ENCODE results near the gene FGF14.

Gene FGF14

GRCh38 chr13:102237230-102237629, 164.6 kb downstream of the FGF14 start:
- DNase-seq: no peak

DNA sequence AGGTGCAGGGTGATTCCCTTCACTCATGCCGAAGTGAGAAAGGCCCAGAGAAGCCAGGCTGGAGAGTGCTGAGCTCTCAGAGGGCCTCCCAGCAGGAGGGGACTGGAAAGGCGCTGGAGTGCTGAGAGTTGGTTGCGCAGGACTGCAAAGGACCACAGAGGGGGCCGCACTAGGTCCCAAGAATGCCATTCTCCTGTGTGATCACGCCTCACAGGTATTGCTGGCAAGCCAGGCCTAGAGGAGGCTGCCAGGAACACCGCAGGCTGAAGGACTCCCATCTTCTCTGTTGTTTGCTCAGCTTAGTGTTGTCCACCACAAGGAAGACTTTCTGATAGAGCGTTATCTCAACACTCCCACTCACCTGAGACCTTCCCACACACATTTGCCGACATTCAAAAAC, 165.0 kb downstream of the FGF14 start:
- no peak for DNase-seq

DNA sequence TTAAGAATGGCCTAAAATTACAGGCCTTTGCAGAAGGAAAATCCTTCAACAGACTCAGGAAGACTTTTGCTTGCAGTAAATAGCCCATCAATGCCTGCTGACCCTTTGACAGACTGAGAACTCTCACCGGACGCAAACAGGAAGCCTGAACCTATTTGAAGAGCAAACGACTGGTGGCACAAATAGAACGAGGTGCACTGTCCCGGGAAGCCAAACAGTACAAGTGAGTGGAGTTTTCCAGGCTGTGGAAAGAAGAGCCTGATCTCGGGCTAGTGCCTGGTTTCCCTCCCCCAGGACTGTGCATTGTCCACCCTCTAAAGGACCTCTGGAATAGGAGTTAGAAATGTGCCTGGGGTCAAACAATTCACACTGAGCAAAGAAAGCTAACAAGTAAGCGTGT, 165.5 kb downstream of the FGF14 start:
- DNase-seq: no peak

- no peak for DNase-seq
Measured at GRCh38 chr13:102235689-102236088, 166.2 kb downstream of the FGF14 start.

GRCh38 chr13:102234618-102235017, 167.2 kb downstream of the FGF14 start:
- DNase-seq: no peak

DNA sequence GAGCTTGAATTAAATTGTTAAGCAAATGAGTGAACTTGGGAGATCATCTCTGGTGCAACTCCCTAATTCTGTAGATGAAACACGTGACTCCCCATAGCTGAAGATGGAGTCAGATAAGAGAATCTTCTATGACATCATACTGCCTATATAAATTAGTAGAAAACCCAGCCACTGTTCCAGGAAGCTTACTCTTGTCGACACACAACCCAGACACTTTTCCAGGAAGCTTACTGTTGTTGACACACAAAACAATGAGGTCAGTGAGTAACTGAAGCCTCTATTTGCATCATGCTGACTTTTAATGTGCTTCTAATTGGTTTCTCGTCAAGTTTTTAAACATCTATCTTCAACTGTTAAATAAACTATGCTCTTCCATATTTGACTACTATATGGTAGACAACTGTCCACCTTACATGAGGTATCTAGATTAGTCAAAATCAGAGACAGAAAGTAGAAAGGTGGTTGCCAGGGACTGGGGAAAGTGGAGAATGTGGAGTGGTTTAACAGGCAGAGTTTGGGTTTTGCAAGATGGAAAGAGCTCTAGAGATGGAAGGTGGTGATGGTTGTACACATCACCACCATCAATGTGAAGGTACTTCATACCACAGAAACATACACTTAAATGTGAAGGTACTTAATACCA, 168.2 kb downstream of the FGF14 start:
- no peak for DNase-seq

- no peak for DNase-seq
Measured at GRCh38 chr13:102231479-102231878, 170.4 kb downstream of the FGF14 start.

DNA sequence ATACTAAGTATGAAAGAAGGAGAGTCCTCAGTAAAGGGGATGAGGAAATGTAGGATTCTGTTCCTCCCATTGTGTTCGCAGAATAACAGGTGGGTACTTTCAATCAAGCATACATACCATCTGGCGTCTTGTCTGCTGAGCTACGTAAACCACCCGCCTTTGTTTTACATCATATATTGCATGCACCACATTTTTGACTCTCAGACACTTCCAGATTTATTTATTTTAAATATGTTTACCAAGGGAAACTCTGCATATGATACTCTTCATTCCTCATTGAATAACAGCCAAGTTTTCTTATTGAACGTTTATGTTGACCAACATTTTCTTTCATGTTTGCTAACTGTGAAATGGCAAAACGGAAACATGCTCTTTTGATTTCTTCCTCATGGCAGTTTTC, 174.1 kb downstream of the FGF14 start:
- DNase-seq: no peak

GRCh38 chr13:102226591-102226990, 175.3 kb downstream of the FGF14 start:
- DNase-seq: no peak

DNA sequence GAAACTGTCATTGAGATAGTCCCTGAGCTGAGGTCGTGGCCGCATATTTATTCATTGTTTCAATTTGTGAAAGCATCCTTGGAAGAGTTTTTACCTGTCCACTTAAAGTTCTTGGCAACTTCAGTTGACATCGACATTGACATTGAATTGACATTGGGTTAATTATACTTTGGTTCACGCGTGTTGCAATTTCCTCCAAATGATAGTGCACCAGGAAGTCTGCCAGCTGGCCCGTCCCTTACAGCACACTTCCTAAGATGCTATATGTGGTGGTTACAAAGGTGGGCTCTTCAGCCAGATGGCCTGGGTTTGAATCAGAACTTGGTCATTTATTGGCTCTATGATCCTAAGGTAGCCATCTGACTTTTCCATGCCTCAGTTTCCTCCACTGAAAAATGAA, 176.0 kb downstream of the FGF14 start:
- no peak for DNase-seq

- no peak for DNase-seq
Measured at GRCh38 chr13:102220681-102221228, 181.1 kb downstream of the FGF14 start.

DNA sequence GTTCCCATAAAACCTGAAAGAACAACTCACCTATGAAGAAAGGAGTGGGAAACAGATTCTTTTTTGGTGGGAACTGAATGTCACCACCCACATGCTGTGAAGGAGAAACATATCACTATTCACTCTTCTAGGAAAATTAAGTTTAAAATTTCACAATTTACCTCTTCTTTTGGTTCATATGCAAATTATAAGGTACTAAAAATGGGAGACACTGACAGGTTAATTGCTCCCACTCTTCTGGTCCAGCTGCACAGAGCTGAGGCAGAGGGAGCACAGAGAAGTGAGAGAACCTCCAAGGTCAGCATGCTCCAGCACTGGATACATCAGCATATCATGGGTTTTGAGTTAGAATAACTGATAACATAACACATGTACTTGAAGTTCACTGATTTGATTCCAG, 186.9 kb downstream of the FGF14 start:
- DNase-seq: no peak

- no peak for DNase-seq
Measured at GRCh38 chr13:102212729-102213128, 189.1 kb downstream of the FGF14 start.

GRCh38 chr13:102208347-102208746, 193.5 kb downstream of the FGF14 start:
- DNase-seq: no peak

DNA sequence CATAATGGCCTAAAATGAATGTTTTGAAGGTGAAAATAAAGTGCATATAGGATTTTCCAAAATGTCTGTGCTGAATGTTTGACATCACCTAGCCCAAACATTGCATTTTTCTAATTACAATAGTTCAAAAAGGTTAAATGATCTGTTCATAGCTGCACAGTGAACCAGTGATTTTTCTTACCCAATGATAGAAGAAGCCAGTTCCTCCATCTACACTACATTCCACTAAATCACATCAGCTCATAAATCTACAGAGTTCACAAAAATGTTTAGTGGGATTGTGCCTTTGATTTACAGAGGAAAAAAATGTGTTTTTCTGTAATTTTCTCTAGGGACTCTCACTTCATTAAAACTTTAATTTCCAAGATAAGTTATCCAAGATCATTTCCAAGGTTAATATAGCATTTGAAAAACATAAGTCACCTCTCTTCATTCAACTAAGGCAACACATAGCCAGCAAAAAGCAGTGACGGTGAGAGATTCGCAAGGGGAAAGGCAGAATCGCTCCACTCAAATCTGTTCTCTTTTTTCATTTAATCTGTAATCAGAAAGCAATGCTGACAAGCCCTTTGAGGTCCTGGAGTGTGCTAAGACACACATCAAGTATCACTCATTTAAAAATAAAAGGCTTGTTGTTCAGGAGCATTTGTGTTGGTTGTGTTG, 194.0 kb downstream of the FGF14 start:
- DNase-seq: no peak

DNA sequence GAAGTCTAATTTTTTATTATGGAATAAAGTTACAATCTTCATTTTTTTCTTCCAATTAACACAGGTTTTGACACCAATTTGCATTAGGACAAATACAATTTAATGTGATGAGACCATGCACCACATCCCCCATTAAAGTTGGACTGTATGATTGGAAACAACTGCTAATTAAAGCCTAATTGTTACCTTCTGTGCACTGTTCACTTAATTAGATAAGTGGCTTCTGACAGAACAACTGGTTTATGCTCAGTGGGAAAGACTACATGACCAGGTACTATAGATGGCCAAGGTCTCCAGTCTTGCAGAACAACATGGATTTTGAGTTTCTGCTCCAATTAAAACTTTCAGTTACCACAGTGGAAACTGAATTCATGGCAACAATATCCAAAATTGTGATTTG, 198.1 kb downstream of the FGF14 start:
- no peak for DNase-seq

DNA sequence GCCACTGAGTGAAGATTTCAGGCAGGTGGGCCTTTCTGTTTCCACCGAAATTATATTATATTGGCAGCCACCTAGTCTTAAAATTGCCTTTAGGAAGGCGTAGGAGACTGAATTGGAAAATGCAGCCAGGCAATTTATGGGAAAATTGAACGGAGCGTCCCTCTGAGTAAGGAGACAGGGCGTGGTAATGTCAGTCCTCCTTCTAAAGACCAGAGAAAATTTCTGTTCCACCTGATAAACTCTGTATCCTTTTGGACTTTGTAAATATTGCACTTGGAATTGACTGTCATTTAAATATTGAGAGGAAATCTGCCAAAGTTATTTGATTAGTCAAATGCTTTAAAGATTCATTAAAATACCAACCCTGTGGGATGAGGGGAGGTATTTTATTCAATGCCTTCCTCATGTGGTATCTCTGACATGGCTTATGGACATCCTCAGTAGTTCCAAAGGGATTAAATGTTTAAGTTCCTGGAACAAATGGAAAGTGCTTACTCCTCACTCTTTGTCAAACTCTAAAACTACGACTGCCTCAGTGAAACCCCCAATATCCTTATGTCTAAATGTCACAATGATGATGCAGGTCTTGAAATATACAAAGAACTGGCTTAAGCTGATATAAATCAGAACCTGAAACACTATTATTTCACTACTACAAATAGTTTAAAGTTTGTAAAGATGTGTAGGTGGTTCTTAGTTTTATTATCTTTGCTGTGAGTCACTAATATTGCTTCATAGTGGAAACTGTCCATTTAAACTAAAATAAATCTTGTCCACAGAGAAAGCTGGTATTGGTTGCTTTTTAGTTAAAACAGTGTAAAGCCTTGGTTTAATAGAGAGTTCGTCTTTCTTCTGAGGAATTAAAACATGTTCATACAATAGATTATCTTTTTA, 203.2 kb downstream of the FGF14 start:
- no peak for DNase-seq

DNA sequence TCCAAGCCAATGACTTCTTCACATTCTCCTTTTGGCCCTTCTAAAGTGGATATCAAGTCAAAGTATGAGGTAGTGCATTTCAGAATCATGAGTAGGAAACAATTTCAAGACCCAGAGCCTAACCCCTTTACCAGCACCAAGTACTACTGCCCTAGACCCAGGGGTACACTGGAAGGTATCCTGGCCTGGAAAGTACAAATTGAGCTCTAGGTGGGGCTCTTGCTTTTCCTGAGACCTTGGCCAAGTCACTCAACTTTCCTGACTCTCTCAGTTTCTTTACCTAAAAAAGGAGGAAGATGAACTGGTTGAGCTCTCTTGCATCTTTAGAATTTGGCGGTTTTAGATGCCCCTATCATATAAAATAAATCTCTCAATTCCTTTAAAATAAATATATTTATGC, 204.7 kb downstream of the FGF14 start:
- no peak for DNase-seq

DNA sequence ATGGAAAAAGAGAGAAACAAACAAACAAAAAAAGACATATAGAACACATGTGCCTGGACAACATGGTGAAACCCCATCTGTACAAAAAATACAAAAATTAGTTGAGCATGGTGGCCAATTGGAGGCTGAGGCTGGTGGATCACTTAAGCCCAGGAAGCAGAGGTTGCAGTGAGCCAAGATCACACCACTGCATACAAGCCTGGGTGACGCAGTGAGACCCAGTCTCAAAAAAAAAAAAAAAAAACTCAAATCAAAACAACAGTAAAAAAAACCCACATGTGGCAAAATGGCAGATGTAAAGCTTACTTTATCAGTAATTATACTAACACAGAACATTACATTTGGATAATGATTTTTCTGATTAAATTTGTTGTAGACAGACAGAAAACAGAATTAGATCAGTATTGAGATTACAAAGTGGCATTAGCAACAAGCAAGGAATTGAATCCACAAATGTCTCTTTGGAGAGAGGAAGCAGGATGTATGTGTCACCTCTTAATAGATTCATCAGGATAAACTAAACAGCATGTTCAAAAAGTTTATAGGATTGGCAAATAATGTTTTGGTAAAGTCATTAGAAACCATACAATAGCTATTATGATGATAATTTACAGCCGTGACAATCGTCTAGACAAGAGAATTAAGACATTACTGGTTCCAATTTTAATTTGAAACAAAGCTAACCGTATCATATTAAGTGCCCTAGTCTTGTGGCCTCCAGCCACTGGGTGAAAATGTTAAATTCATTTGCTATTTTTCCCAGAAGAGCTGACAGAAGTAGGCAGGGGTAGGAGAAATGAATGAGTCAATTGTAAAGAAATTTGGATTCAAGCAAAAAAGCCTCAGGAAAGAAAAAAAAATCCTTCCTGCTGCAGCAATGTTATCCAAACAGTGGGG, 206.0 kb downstream of the FGF14 start:
- no peak for DNase-seq

GRCh38 chr13:102192858-102193257, 209.0 kb downstream of the FGF14 start:
- DNase-seq: no peak

DNA sequence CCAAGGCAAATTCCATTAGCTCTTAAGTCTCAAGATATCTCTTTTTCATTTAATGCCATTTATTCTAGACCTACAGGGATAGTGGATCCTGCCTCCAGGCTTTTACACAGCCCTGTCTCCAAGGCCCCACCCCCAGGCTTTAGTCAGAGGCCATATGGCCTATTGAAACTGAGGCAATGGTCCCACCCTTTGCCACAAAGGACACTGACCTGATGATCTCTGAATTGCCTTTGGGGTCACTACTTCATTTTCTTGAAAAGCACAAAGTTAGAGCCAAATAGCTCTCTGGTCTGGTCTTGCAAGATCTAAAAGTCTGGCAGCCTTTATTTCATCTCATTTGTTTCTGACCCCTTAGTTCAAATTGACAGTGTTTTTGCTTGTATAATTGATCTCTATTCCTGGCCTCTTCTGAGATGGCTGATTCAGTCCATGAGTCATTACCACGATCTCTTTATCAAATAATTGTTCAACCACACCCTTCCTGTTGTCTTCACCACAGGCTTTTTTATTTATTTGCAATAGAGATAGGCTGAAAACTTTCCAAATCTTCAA, 209.8 kb downstream of the FGF14 start:
- no peak for DNase-seq

GRCh38 chr13:102190930-102191329, 210.9 kb downstream of the FGF14 start:
- no peak for DNase-seq
